Naive thymus-derived CD4-positive, alpha-beta T cell (primary cell): ENCODE data around the gene OR2A12. TPM values are rescaled to one million over a fixed set of nuclear protein-coding genes. Genes with fewer than 3 reads are reported as not detected.

Source experiments
- ATAC-seq: fragments of 150-1000 bp; cut with Tn5 transposase; 2 replicates; pipeline ENCODE4 v1.10.0; 2021; ENCODE audit warnings: mild to moderate bottlenecking, moderate library complexity
- CTCF ChIA-PET: fragments of 350-600 bp; sonication (Branson Sonifier 250); formaldehyde crosslinking; loops from one replicate; lab custom pipeline; 2021; ENCODE audit warnings: antibody characterized with exemption; lab: Charles Lee
- POLR2A ChIA-PET: fragments of 350-600 bp; sonication (Branson Sonifier 250); formaldehyde crosslinking; loops from one replicate; lab custom pipeline; 2021; ENCODE audit warnings: antibody characterized with exemption, inconsistent platforms; lab: Charles Lee
- DNase-seq, 9 donors: peaks; one replicate each; pipeline versions ENCODE4 v3.0.0 to v3.0.0-alpha.2; 2020 to 2022; ENCODE audit warnings: mixed read lengths in 1 of 9
- H3K27ac ChIP-seq: one replicate; pipeline ENCODE4 v1.7.0; 2013; ENCODE audit warnings: mild to moderate bottlenecking, low read depth, low read length, moderate library complexity
- H3K27me3 ChIP-seq, 2 donors: one replicate each; pipeline ENCODE4 v1.7.0; 2013; ENCODE audit warnings: low read length in 2 of 2, mild to moderate bottlenecking in 2 of 2, moderate library complexity in 2 of 2; ENCODE audit not compliant: control insufficient read depth in 2 of 2, insufficient read depth in 2 of 2
- H3K36me3 ChIP-seq, 3 experiments: 1 replicate in 2 of 3; 2 replicates in 1 of 3; pipeline ENCODE4 v1.7.0; 2013; ENCODE audit warnings: low read length in 3 of 3, mild to moderate bottlenecking in 3 of 3, moderate library complexity in 1 of 3; ENCODE audit not compliant: insufficient read depth in 3 of 3, control insufficient read depth in 2 of 3
- H3K4me1 ChIP-seq, 2 donors: one replicate each; pipeline ENCODE4 v1.7.0; 2013; ENCODE audit warnings: low read length in 2 of 2, mild to moderate bottlenecking in 2 of 2, moderate library complexity in 1 of 2; ENCODE audit not compliant: control insufficient read depth in 2 of 2, insufficient read depth in 2 of 2
- H3K4me3 ChIP-seq: 2 replicates; pipeline ENCODE4 v1.7.0; 2013; ENCODE audit warnings: mild to moderate bottlenecking, low read length
- H3K9me3 ChIP-seq, 3 experiments: 1 replicate in 2 of 3; 2 replicates in 1 of 3; pipeline ENCODE4 v1.7.0; 2013; ENCODE audit warnings: low read length in 3 of 3; ENCODE audit not compliant: control insufficient read depth in 2 of 3
- H3K27ac Mint-ChIP-seq, 9 donors: one replicate each; pipeline ENCODE4 v1.8.0; 2020 to 2022; ENCODE audit warnings: mixed read lengths in 9 of 9, mild to moderate bottlenecking in 8 of 9, moderate library complexity in 5 of 9, inconsistent platforms in 2 of 9
- H3K27me3 Mint-ChIP-seq, 5 donors: one replicate each; pipeline ENCODE4 v1.8.0; 2021 to 2022; ENCODE audit warnings: mixed read lengths in 5 of 5, mild to moderate bottlenecking in 1 of 5
- H3K36me3 Mint-ChIP-seq, 5 donors: one replicate each; pipeline ENCODE4 v1.8.0; 2020 to 2022; ENCODE audit warnings: mixed read lengths in 5 of 5, mild to moderate bottlenecking in 3 of 5, inconsistent platforms in 1 of 5
- H3K4me1 Mint-ChIP-seq, 7 donors: one replicate each; pipeline ENCODE4 v1.8.0; 2020 to 2022; ENCODE audit warnings: mixed read lengths in 7 of 7, mild to moderate bottlenecking in 3 of 7, inconsistent platforms in 1 of 7
- H3K4me3 Mint-ChIP-seq, 10 donors: one replicate each; pipeline ENCODE4 v1.8.0; 2020 to 2022; ENCODE audit warnings: mild to moderate bottlenecking in 10 of 10, mixed read lengths in 10 of 10, moderate library complexity in 6 of 10, inconsistent platforms in 2 of 10
- H3K9me3 Mint-ChIP-seq, 11 donors: one replicate each; pipeline ENCODE4 v1.8.0; 2020 to 2022; ENCODE audit warnings: mixed read lengths in 11 of 11, mild to moderate bottlenecking in 4 of 11, inconsistent platforms in 1 of 11, moderate library complexity in 1 of 11
- intact Hi-C, 2 donors: fragments of 100-400 bp; cut with micrococcal nuclease; formaldehyde crosslinking; loops; one replicate each; pipeline ENCODE4 v1.15.1; 2023
- polyA plus RNA-seq, 2 donors: library from polyadenylated mRNA; unstranded; fragments of 300-500 nt; fragmentation: Illumina TruSeq; gene quantifications; one replicate each; pipeline ENCODE4 v1.2.3, GENCODE V29; 2021
- total RNA-seq, 6 experiments: library from RNA in 5 of 6; stranded (reverse) in 5 of 6; gene quantifications; 1 replicate in 5 of 6; 2 replicates in 1 of 6; pipeline ENCODE4 v1.2.3 and lab custom pipeline; 2021 to 2026

Gene OR2A12
- total and polyA plus RNA-seq, 7 experiments from 2014 or later = not detected

DNA sequence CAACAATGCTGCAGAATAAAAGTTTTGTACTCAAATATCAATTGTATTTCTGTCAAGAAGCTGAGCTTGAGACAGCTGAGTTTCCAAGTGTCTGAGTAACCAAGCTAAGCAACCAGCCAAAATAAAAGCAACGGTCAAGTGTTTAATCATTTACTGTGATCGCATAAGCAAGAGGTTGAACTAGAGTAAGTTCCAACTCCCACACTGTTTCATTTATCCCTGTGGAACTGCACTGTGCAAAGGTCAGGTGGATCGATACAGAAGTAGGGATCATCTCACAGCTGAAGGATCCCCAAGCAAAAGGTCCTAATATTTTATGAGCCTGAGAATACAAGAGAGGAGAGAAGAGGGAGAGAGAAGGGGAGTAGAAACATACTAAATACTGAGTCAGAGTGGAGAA, 58.3 kb downstream of the OR2A12 start:
- Mint-ChIP-seq H3K9me3 (peaks cover 11 to 47% (median 24%) of the 10 kb centered on the region in 11 donors), H3K27me3 (peaks cover 0 to 27% (median 11%) of the 10 kb centered on the region in 5 donors), H3K4me1 (no peaks in the 10 kb centered on the region), H3K36me3 (peaks cover 0 to 12% (median 10%) of the 10 kb centered on the region in 5 donors), H3K4me3 (no peak overlapping the region), H3K27ac (no peak overlapping the region)
- Histone ChIP-seq H3K4me1 (no peaks in the 10 kb centered on the region), H3K36me3 (no peaks in the 10 kb centered on the region), H3K9me3 (peaks cover 0 to 17% (median 3%) of the 10 kb centered on the region in 3 experiments), H3K27ac (no peak overlapping the region), H3K27me3 (no peaks in the 10 kb centered on the region), H3K4me3 (no peak overlapping the region)
- no peak for DNase-seq
- CTCF ChIA-PET = no interaction called here
- no peak for ATAC-seq
- intact Hi-C loops = no loop called here
- POLR2A ChIA-PET = no interaction called here

DNA sequence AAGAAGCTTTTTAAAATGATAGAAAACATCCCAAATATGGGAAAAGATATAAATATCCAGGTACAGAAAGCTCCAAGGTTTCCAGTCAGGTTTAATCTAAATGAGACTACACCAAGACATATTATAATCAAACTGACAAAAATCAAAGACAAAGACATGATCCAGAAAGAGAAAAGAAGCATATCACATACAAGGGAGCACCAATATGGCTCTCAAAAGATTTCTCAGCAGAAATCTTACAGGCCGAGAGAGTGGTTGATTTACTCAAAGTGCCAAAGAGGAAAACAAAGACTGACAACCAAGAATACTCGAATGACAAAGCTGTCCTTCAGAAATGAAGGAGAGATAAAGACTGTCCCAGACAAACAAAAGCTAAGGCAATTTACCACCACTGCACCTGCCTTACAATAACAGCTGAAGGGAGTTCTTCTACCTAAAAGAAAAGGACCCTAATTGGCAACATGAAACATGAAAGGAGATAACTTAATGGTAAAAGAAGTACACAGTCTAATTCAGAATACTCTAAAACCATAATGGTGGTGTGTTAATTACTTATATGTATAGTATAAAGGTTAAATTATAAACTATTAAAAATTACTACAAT, 62.2 kb downstream of the OR2A12 start:
- DNase-seq (no peak), ATAC-seq (no peak)
- Mint-ChIP-seq H3K36me3 (peaks cover 0 to 12% (median 10%) of the 10 kb centered on the region in 5 donors), H3K9me3 (peaks cover 12 to 67% (median 39%) of the 10 kb centered on the region in 11 donors), H3K4me1 (no peaks in the 10 kb centered on the region), H3K27ac (no peak overlapping the region), H3K4me3 (no peak overlapping the region), H3K27me3 (peaks cover 0 to 46% (median 29%) of the 10 kb centered on the region in 5 donors)
- Histone ChIP-seq H3K27ac (no peak overlapping the region), H3K27me3 (no peaks in the 10 kb centered on the region), H3K36me3 (no peaks in the 10 kb centered on the region), H3K9me3 (peaks cover 0 to 17% (median 3%) of the 10 kb centered on the region in 3 experiments), H3K4me3 (no peak overlapping the region), H3K4me1 (no peaks in the 10 kb centered on the region)
- ChIA-PET POLR2A (no interaction called here), CTCF (no interaction called here)
- intact Hi-C loops = no loop called here

Other genes starting within 250 kb of the OR2A12 start
- gene TCAF1, start 184.1 kb upstream of the OR2A12 start, total RNA-seq = 10 to 100 TPM; 10.5 to 19.4 (median 13.8) TPM
- gene TCAF1, start 184.1 kb upstream of the OR2A12 start, polyA plus RNA-seq = 1 to 10 TPM; 6.8 to 8.6 TPM
- gene OR2F2, start 151.0 kb upstream of the OR2A12 start, total RNA-seq = not detected
- not detected for gene OR2F2, start 151.0 kb upstream of the OR2A12 start, polyA plus RNA-seq
- not detected for gene OR2F1, start 131.4 kb upstream of the OR2A12 start, total RNA-seq
- gene OR2F1, start 131.4 kb upstream of the OR2A12 start, polyA plus RNA-seq = not detected
- gene OR6B1, start 86.0 kb upstream of the OR2A12 start, total RNA-seq = not detected
- gene OR6B1, start 86.0 kb upstream of the OR2A12 start, polyA plus RNA-seq = not detected
- not detected for gene OR2A5, start 37.3 kb upstream of the OR2A12 start, total RNA-seq
- gene OR2A5, start 37.3 kb upstream of the OR2A12 start, polyA plus RNA-seq = not detected
- gene OR2A25, start 16.5 kb upstream of the OR2A12 start, total RNA-seq = not detected
- gene OR2A25, start 16.5 kb upstream of the OR2A12 start, polyA plus RNA-seq = not detected
- not detected for gene OR2A2, start 23.3 kb downstream of the OR2A12 start, total RNA-seq
- not detected for gene OR2A2, start 23.3 kb downstream of the OR2A12 start, polyA plus RNA-seq
- gene OR2A14, start 36.9 kb downstream of the OR2A12 start, total RNA-seq = not detected
- not detected for gene OR2A14, start 36.9 kb downstream of the OR2A12 start, polyA plus RNA-seq
- 1 to 10 TPM in 4 of 5 experiments, not detected in 1; 1.2 to 6.0 (median 3.4) TPM for gene CTAGE4, start 97.2 kb downstream of the OR2A12 start, total RNA-seq
- under 1 TPM in 1 of 2 donors, not detected in 1; 0.29 TPM for gene CTAGE4, start 97.2 kb downstream of the OR2A12 start, polyA plus RNA-seq
- gene ARHGEF35, start 109.6 kb downstream of the OR2A12 start, total RNA-seq = 1 to 10 TPM in 4 of 5 experiments, under 1 TPM in 1; 0.34 to 4.4 (median 2.5) TPM
- 1 to 10 TPM; 1.7 to 2.1 TPM for gene ARHGEF35, start 109.6 kb downstream of the OR2A12 start, polyA plus RNA-seq
- gene OR2A42, start 153.3 kb downstream of the OR2A12 start, total RNA-seq = under 1 TPM in 3 of 5 experiments, not detected in 2; 0.07 to 0.22 (median 0.13) TPM
- not detected for gene OR2A42, start 153.3 kb downstream of the OR2A12 start, polyA plus RNA-seq
- gene OR2A7, start 178.5 kb downstream of the OR2A12 start, total RNA-seq = 1 to 10 TPM; 1.7 to 7.5 (median 4.5) TPM
- under 1 TPM; 0.31 to 0.52 TPM for gene OR2A7, start 178.5 kb downstream of the OR2A12 start, polyA plus RNA-seq
- under 1 TPM in 4 of 5 experiments, not detected in 1; 0.51 to 0.75 (median 0.55) TPM for gene CTAGE8, start 183.0 kb downstream of the OR2A12 start, total RNA-seq
- under 1 TPM in 1 of 2 donors, not detected in 1; 0.52 TPM for gene CTAGE8, start 183.0 kb downstream of the OR2A12 start, polyA plus RNA-seq
- gene OR2A1, start 226.1 kb downstream of the OR2A12 start, total RNA-seq = under 1 TPM in 3 of 5 experiments, not detected in 2; 0.05 to 0.19 (median 0.12) TPM
- 1 to 10 TPM in 1 of 2 donors, under 1 TPM in 1; 0.11 to 1.0 TPM for gene OR2A1, start 226.1 kb downstream of the OR2A12 start, polyA plus RNA-seq